Adrenal gland (tissue), 5 donors: ENCODE measurements around the gene PINK1.

Experiments
- CTCF ChIP-seq, 6 experiments: fragments of 450-650 bp in 4 of 6; fragments of 200-600 bp in 2 of 6; sonication (generic) in 1 of 6; IDR thresholded peaks; 1 replicate in 5 of 6; 2 replicates in 1 of 6; pipeline versions ENCODE4 v1.5.1 to v1.8.0; 2016 to 2021; ENCODE audit warnings: antibody characterized with exemption in 6 of 6, mild to moderate bottlenecking in 2 of 6, moderate library complexity in 1 of 6
- POLR2A ChIP-seq, 2 donors: fragments of 450-650 bp; IDR thresholded peaks; one replicate each; pipeline ENCODE4 v1.6.1; 2017; ENCODE audit warnings: antibody characterized with exemption in 2 of 2, mild to moderate bottlenecking in 2 of 2, moderate library complexity in 1 of 2
- donor health status: DM: no; HTN: no; CAD: no.

- no peak for TF ChIP-seq CTCF (IDR thresholded peaks at IDR 0.05)
- TF ChIP-seq POLR2A (IDR thresholded peaks at IDR 0.05) = no peak
Measured at GRCh38 chr1:20596106-20596505, 37.2 kb upstream of the PINK1 start.
